ENCODE results near the gene ITPKB. TPM values are rescaled to one million over a fixed set of nuclear protein-coding genes. Genes with fewer than 3 reads are reported as not detected.
"Not testable (repeated sequence)": the region's sequence is repeated elsewhere in the genome, so short reads cannot be mapped to it uniquely, and the experiment has no call there.

Gene ITPKB
- 14.7 and 19.0 TPM in 2 replicates for total RNA-seq (2014; rRNA removed; shearing (Covaris generic); ENCODE audit: low replicate concordance)

- H3K36me3 ChIP-seq = peaks cover 23% of the 10 kb centered on the region
- peak; percentile 71 for DNase-seq
- peak within 1 kb of the TSS; percentile 58 for H3K4me3 ChIP-seq
- H3K9me3 ChIP-seq = peaks cover 9% of the 10 kb centered on the region; the same call in 1 of the 2 replicates
- no peaks in the 10 kb centered on the region for H3K27me3 ChIP-seq
These were observed at the start of gene ITPKB for GRCh38 chr1:226738995-226739695. Gene ITPKB (minus strand): TSS chr1:226739282. CDS start chr1:226737458, 1,824 bp downstream.

GRCh38 chr1:226787638-226788037, 48.6 kb upstream of the ITPKB start:
- H3K27me3 ChIP-seq = no peaks in the 10 kb centered on the region
- H3K36me3 ChIP-seq = no peaks in the 10 kb centered on the region
- H3K4me3 ChIP-seq = no peak overlapping the region
- no peaks in the 10 kb centered on the region for H3K9me3 ChIP-seq
- DNase-seq = no peak

- Histone ChIP-seq H3K27me3 (no peaks in the 10 kb centered on the region), H3K36me3 (no peaks in the 10 kb centered on the region), H3K9me3 (no peaks in the 10 kb centered on the region), H3K4me3 (no peak overlapping the region)
- no peak for DNase-seq
These were observed 48.0 kb upstream of the ITPKB start for GRCh38 chr1:226787071-226787470.

GRCh38 chr1:226786550-226786949, 47.5 kb upstream of the ITPKB start:
- DNase-seq = no peak
- Histone ChIP-seq H3K27me3 (no peaks in the 10 kb centered on the region), H3K4me3 (no peak overlapping the region), H3K36me3 (no peaks in the 10 kb centered on the region), H3K9me3 (no peaks in the 10 kb centered on the region)

- Histone ChIP-seq H3K4me3 (no peak overlapping the region), H3K9me3 (no peaks in the 10 kb centered on the region), H3K27me3 (no peaks in the 10 kb centered on the region), H3K36me3 (no peaks in the 10 kb centered on the region)
- no peak for DNase-seq
These were observed 46.7 kb upstream of the ITPKB start for GRCh38 chr1:226785805-226786204.

GRCh38 chr1:226784081-226785049, 45.3 kb upstream of the ITPKB start:
- H3K9me3 ChIP-seq = no peaks in the 10 kb centered on the region
- no peak overlapping the region for H3K4me3 ChIP-seq
- H3K36me3 ChIP-seq = no peaks in the 10 kb centered on the region
- no peaks in the 10 kb centered on the region for H3K27me3 ChIP-seq
- DNase-seq = peak; percentile 53

- no peak overlapping the region for H3K4me3 ChIP-seq
- peak; percentile 33 for DNase-seq
- no peaks in the 10 kb centered on the region for H3K27me3 ChIP-seq
- H3K9me3 ChIP-seq = no peaks in the 10 kb centered on the region
- no peaks in the 10 kb centered on the region for H3K36me3 ChIP-seq
These were observed 43.9 kb upstream of the ITPKB start for GRCh38 chr1:226782845-226783601.

- no peaks in the 10 kb centered on the region for H3K36me3 ChIP-seq
- no peaks in the 10 kb centered on the region for H3K27me3 ChIP-seq
- no peaks in the 10 kb centered on the region for H3K9me3 ChIP-seq
- no peak for DNase-seq
- H3K4me3 ChIP-seq = no peak overlapping the region
These were observed 43.0 kb upstream of the ITPKB start for GRCh38 chr1:226781937-226782609.

- no peak for DNase-seq
- H3K9me3 ChIP-seq = no peaks in the 10 kb centered on the region
- no peaks in the 10 kb centered on the region for H3K27me3 ChIP-seq
- no peaks in the 10 kb centered on the region for H3K36me3 ChIP-seq
- no peak overlapping the region for H3K4me3 ChIP-seq
These were observed 40.5 kb upstream of the ITPKB start for GRCh38 chr1:226779561-226779960.

- Histone ChIP-seq H3K27me3 (no peaks in the 10 kb centered on the region), H3K9me3 (no peaks in the 10 kb centered on the region), H3K4me3 (no peak overlapping the region), H3K36me3 (no peaks in the 10 kb centered on the region)
- peak; percentile 96 for DNase-seq
These were observed 39.6 kb upstream of the ITPKB start for GRCh38 chr1:226778657-226779058.

GRCh38 chr1:226776975-226777374, 37.9 kb upstream of the ITPKB start:
- no peaks in the 10 kb centered on the region for H3K9me3 ChIP-seq
- no peaks in the 10 kb centered on the region for H3K36me3 ChIP-seq
- no peak for DNase-seq
- H3K4me3 ChIP-seq = no peak overlapping the region
- H3K27me3 ChIP-seq = no peaks in the 10 kb centered on the region

- no peaks in the 10 kb centered on the region for H3K9me3 ChIP-seq
- H3K36me3 ChIP-seq = no peaks in the 10 kb centered on the region
- H3K27me3 ChIP-seq = no peaks in the 10 kb centered on the region
- H3K4me3 ChIP-seq = no peak overlapping the region
- no peak for DNase-seq
These were observed 37.0 kb upstream of the ITPKB start for GRCh38 chr1:226776066-226776465.

GRCh38 chr1:226772446-226773139, 33.5 kb upstream of the ITPKB start:
- DNase-seq = no peak
- Histone ChIP-seq H3K4me3 (no peak overlapping the region), H3K27me3 (no peaks in the 10 kb centered on the region), H3K9me3 (no peaks in the 10 kb centered on the region), H3K36me3 (no peaks in the 10 kb centered on the region)

- DNase-seq, H3K9me3 ChIP-seq, H3K36me3 ChIP-seq, H3K27me3 ChIP-seq, H3K4me3 ChIP-seq: not testable (repeated sequence)
These were observed 28.1 kb upstream of the ITPKB start for GRCh38 chr1:226767170-226767569.

GRCh38 chr1:226766565-226766964, 27.5 kb upstream of the ITPKB start:
- H3K4me3 ChIP-seq = no peak overlapping the region
- H3K36me3 ChIP-seq = no peaks in the 10 kb centered on the region
- no peaks in the 10 kb centered on the region for H3K27me3 ChIP-seq
- H3K9me3 ChIP-seq = no peaks in the 10 kb centered on the region
- DNase-seq = no peak

GRCh38 chr1:226764533-226764932, 25.5 kb upstream of the ITPKB start:
- Histone ChIP-seq H3K9me3 (no peaks in the 10 kb centered on the region), H3K36me3 (no peaks in the 10 kb centered on the region), H3K4me3 (no peak overlapping the region), H3K27me3 (no peaks in the 10 kb centered on the region)
- DNase-seq = no peak
